GM12878 (cell line): Measurements from ENCODE around the gene PPARA. TPM values are rescaled to one million over a fixed set of nuclear protein-coding genes. Genes with fewer than 3 reads are reported as not detected.

Source experiments
- ATAC-seq: fragments of 200-7000 bp; cut with Tn5 transposase; 3 replicates; pipeline ENCODE4 v1.9.1; 2020; ENCODE audit warnings: mild to moderate bottlenecking, moderate library complexity
- BruUV-seq: library from RNA; stranded (reverse); fragments of 400-500 nt; replicated peaks from 2 replicates; lab custom pipeline; 2021; lab: Mats Ljungman, UMichigan
- CTCF ChIA-PET: fragments of 300-600 bp; sonication (Branson Sonifier 250); formaldehyde crosslinking; extraction: SDS; loops from one replicate; lab custom pipeline; 2021; ENCODE audit warnings: inconsistent platforms; lab: Yijun Ruan, JAX
- POLR2A ChIA-PET: fragments of 350-600 bp; formaldehyde crosslinking; extraction: SDS; loops from one replicate; lab custom pipeline; 2021; ENCODE audit warnings: inconsistent platforms; lab: Charles Lee
- RAD21 ChIA-PET: fragments of 300-600 bp; sonication (Branson Sonifier 250); formaldehyde crosslinking; loops from one replicate; lab custom pipeline; 2023; ENCODE audit warnings: antibody characterized with exemption; ENCODE audit not compliant: unreplicated experiment; lab: Charles Lee
- SMC1A ChIA-PET: fragments of 300-600 bp; sonication (Branson Sonifier 250); formaldehyde crosslinking; loops from one replicate; lab custom pipeline; 2023; ENCODE audit not compliant: unreplicated experiment, uncharacterized antibody; lab: Charles Lee
- DNase-seq: peaks from one replicate; pipeline ENCODE4 v3.0.0-alpha.2; 2011; ENCODE audit warnings: low read depth, low spot score
- FAIRE-seq: peaks from 3 replicates; lab custom pipeline; 2011; peaks lifted over from hg19 to GRCh38; lab: Jason Lieb, UNC
- H2AFZ ChIP-seq: 2 replicates; pipeline ENCODE4 v1.6.0; 2011; ENCODE audit warnings: low read depth, low read length, control low read depth; ENCODE audit not compliant: control insufficient read depth
- H3K27ac ChIP-seq: 2 replicates; pipeline ENCODE4 v1.5.1; 2011; ENCODE audit warnings: control low read depth; ENCODE audit not compliant: control insufficient read depth, insufficient read depth
- H3K27me3 ChIP-seq, 2 experiments: replicated peaks in 1 of 2; 2 replicates each; pipeline versions ENCODE4 v1.6.0 to v1.6.1; 2011; ENCODE audit warnings: low read length in 1 of 2; ENCODE audit not compliant: control insufficient read depth in 2 of 2, insufficient read depth in 2 of 2
- H3K36me3 ChIP-seq, 2 experiments: 2 replicates each; pipeline ENCODE4 v1.5.1; 2011; ENCODE audit warnings: low read length in 1 of 2; ENCODE audit not compliant: control insufficient read depth in 2 of 2, insufficient read depth in 2 of 2
- H3K4me1 ChIP-seq: 2 replicates; pipeline ENCODE4 v1.6.1; 2011; ENCODE audit warnings: mild to moderate bottlenecking, low read length, moderate library complexity, mixed read lengths; ENCODE audit not compliant: control insufficient read depth, insufficient read depth
- H3K4me2 ChIP-seq: 2 replicates; pipeline ENCODE4 v1.6.0; 2011; ENCODE audit warnings: control low read depth; ENCODE audit not compliant: control insufficient read depth, insufficient read depth
- H3K4me3 ChIP-seq: fragments of 200-600 bp; sonication (generic); 2 replicates; pipeline ENCODE4 v1.5.1; 2016
- H3K79me2 ChIP-seq: 2 replicates; pipeline ENCODE4 v1.6.0; 2011; ENCODE audit warnings: low read length; ENCODE audit not compliant: control insufficient read depth, insufficient read depth
- H3K9ac ChIP-seq: 2 replicates; pipeline ENCODE4 v1.8.0; 2011; ENCODE audit warnings: low read length, control low read depth, mixed read lengths; ENCODE audit not compliant: control insufficient read depth, insufficient read depth
- H3K9me3 ChIP-seq: replicated peaks from 3 replicates; pipeline ENCODE4 v1.5.1; 2011; ENCODE audit warnings: mild to moderate bottlenecking, low read length; ENCODE audit not compliant: control insufficient read depth, insufficient read depth
- H4K20me1 ChIP-seq: 2 replicates; pipeline ENCODE4 v1.6.0; 2011; ENCODE audit not compliant: control insufficient read depth, insufficient read depth
- DPF2 ChIP-seq: fragments of 450-650 bp; IDR thresholded peaks from 2 replicates; pipeline ENCODE4 v1.6.1; 2017; ENCODE audit warnings: mild to moderate bottlenecking
- ETV6 ChIP-seq, 2 experiments: fragments of 450-650 bp in 1 of 2; IDR thresholded peaks in 1 of 2; conservative IDR thresholded peaks in 1 of 2; 2 replicates each; pipeline ENCODE4 v1.6.1; 2014; ENCODE audit warnings: antibody characterized with exemption in 1 of 2, borderline replicate concordance in 1 of 2, low read depth in 1 of 2, mild to moderate bottlenecking in 1 of 2, moderate library complexity in 1 of 2
- HCFC1 ChIP-seq: fragments of 150-350 bp; IDR thresholded peaks from 2 replicates; pipeline ENCODE4 v1.6.1; 2014; ENCODE audit warnings: low read length
- NRF1 ChIP-seq: conservative IDR thresholded peaks from 2 replicates; pipeline ENCODE4 v1.6.1; 2011; ENCODE audit warnings: mild to moderate bottlenecking, low read depth, low read length, improper control_type of control experiment
- PML ChIP-seq: IDR thresholded peaks from 2 replicates; pipeline ENCODE4 v1.6.1; 2012; ENCODE audit warnings: low read length, inconsistent platforms
- RAD21 ChIP-seq: IDR thresholded peaks from 2 replicates; pipeline ENCODE4 v1.6.1; 2011; ENCODE audit warnings: mild to moderate bottlenecking, low read depth, low read length, moderate library complexity; ENCODE audit not compliant: insufficient read depth
- SUZ12 ChIP-seq: fragments of 200-600 bp; sonication (generic); IDR thresholded peaks from one replicate; pipeline ENCODE4 v1.6.1; 2018; ENCODE audit warnings: antibody characterized with exemption, mild to moderate bottlenecking; ENCODE audit not compliant: unreplicated experiment
- ZZZ3 ChIP-seq: IDR thresholded peaks from 2 replicates; pipeline ENCODE4 v1.6.1; 2011; ENCODE audit warnings: low read depth; ENCODE audit not compliant: control insufficient read depth, insufficient read length
- WGBS: methylation state at CpG from one replicate; pipeline ENCODE4 v1.1.6; 2016; ENCODE audit warnings: low lambda C conversion rate; ENCODE audit not compliant: insufficient replicate concordance, insufficient coverage; ENCODE audit errors: missing lambda C conversion rate; 5-methylcytosine and 5-hydroxymethylcytosine counted together
- in situ Hi-C: fragments of 300-500 bp; cut with MboI; formaldehyde crosslinking; loops from 9 replicates; pipeline ENCODE4 v1.14.3; 2018; ENCODE audit warnings: mixed read lengths
- intact Hi-C: fragments of 100-400 bp; cut with micrococcal nuclease; formaldehyde crosslinking; loops from one replicate; pipeline ENCODE4 v1.14.2; 2022; ENCODE audit not compliant: unreplicated experiment
- polyA plus RNA-seq, 11 experiments: library from polyadenylated mRNA; depleted of rRNA in 4 of 11; unstranded in 6 of 11; stranded (reverse) in 5 of 11; fragments of >200 nt; fragmentation: Nextera tagmentation in 4 of 11; fragmentation: Illumina TruSeq in 1 of 11; extraction: Ambion mirVana in 4 of 11; extraction: Trizol in 1 of 11; gene quantifications; 1 replicate in 1 of 11; 2 replicates in 10 of 11; pipeline versions ENCODE4 v1.2.1 to v1.2.3, GENCODE V29; 2011 to 2016; ENCODE audit warnings: inconsistent platforms in 2 of 11, missing spikeins in 2 of 11, low read depth in 1 of 11
- total RNA-seq, 4 experiments: library from RNA; depleted of rRNA in 3 of 4; stranded (reverse); fragments of >200 nt in 3 of 4; fragmentation: Illumina TruSeq in 1 of 4; extraction: Trizol in 1 of 4; gene quantifications; 2 replicates each; pipeline versions ENCODE4 v1.2.1 to v1.2.3, GENCODE V29; 2013 to 2021
- TF ChIP-seq, protein P1 (sequence below): fragments of 450-650 bp; IDR thresholded peaks from 2 replicates; pipeline ENCODE4 v1.6.1; 2017; ENCODE audit warnings: mild to moderate bottlenecking, moderate library complexity

The PPARA gene
- total and polyA plus RNA-seq, 10 of the 15 experiments (the other 5 are each of a cell fraction or from before 2014, with no cell fraction given): 0.72 to 10.4 (median 4.6) TPM

DNA sequence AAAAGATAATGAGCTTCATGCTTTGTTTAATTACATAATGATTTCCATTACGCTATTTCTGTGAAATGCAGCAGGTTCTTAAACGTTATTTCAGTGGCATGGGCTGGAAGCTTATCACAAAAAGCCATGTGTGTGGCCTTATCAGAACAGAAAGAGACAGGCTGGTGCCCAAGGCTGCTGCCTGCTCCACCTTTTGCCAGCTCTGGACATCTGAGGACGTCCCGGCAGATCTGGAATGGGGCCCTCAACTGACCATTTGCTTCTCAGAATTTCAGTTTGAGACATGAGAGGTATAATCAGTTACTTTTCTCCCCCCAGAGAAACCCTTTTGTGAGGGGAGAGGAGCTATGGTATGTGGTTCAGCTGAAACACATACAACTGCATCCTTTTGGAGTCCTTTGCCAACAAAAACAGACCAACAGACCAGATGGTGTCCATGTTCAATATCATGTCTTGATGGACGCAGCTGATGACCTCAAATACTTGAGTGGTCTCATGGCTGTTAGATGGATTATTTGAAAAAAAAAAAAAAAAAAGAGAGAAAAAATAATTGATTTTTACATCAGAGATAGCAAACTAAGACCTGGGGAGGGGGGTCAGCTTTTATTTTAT is 91.2 kb downstream of the PPARA start:
- FAIRE-seq: no peak
- ATAC-seq: no peak
- Histone ChIP-seq H3K27me3 (no peaks in the 10 kb centered on the region), H3K79me2 (no peaks in the 10 kb centered on the region), H3K4me1 (peaks cover 6% of the 10 kb centered on the region), H3K9me3 (no peaks in the 10 kb centered on the region), H4K20me1 (no peaks in the 10 kb centered on the region), H2AFZ (no peak overlapping the region), H3K4me3 (no peak overlapping the region), H3K4me2 (no peak overlapping the region), H3K27ac (no peak overlapping the region), H3K36me3 (no peaks in the 10 kb centered on the region), H3K9ac (no peak overlapping the region)
- intact Hi-C loops: no loop called here
- CTCF ChIA-PET: interaction anchor here (0.5 kb wide), 1 partner anchor 1115 kb away, joined by 3 read pairs; no protein-coding TSS in a partner anchor
- TF ChIP-seq HCFC1: no peak
- no peak for TF ChIP-seq ZZZ3
- TF ChIP-seq SUZ12: no peak
- TF ChIP-seq DPF2: no peak
- TF ChIP-seq, protein P1, sequence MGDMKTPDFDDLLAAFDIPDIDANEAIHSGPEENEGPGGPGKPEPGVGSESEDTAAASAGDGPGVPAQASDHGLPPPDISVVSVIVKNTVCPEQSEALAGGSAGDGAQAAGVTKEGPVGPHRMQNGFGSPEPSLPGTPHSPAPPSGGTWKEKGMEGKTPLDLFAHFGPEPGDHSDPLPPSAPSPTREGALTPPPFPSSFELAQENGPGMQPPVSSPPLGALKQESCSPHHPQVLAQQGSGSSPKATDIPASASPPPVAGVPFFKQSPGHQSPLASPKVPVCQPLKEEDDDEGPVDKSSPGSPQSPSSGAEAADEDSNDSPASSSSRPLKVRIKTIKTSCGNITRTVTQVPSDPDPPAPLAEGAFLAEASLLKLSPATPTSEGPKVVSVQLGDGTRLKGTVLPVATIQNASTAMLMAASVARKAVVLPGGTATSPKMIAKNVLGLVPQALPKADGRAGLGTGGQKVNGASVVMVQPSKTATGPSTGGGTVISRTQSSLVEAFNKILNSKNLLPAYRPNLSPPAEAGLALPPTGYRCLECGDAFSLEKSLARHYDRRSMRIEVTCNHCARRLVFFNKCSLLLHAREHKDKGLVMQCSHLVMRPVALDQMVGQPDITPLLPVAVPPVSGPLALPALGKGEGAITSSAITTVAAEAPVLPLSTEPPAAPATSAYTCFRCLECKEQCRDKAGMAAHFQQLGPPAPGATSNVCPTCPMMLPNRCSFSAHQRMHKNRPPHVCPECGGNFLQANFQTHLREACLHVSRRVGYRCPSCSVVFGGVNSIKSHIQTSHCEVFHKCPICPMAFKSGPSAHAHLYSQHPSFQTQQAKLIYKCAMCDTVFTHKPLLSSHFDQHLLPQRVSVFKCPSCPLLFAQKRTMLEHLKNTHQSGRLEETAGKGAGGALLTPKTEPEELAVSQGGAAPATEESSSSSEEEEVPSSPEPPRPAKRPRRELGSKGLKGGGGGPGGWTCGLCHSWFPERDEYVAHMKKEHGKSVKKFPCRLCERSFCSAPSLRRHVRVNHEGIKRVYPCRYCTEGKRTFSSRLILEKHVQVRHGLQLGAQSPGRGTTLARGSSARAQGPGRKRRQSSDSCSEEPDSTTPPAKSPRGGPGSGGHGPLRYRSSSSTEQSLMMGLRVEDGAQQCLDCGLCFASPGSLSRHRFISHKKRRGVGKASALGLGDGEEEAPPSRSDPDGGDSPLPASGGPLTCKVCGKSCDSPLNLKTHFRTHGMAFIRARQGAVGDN: no peak
- TF ChIP-seq ETV6 (conservative IDR thresholded peaks at IDR 0.05 in 1 of 2, IDR thresholded peaks at IDR 0.05 in 1 of 2; ENCODE audit: borderline replicate concordance in 1 of 2, low read depth in 1 of 2): no peak
- TF ChIP-seq NRF1: no peak
- no peak for TF ChIP-seq RAD21
- TF ChIP-seq PML: no peak
- RAD21 ChIA-PET: no interaction called here
- in situ Hi-C loops: no loop called here
- DNase-seq: no peak
- SMC1A ChIA-PET: interaction anchor here (0.8 to 1.1 kb wide), 3 partner anchors 11 to 34 kb away, joined by 3 read pairs; no protein-coding TSS in a partner anchor
- 87% methylated on average over 5 of the region's 5 CpGs for WGBS
- POLR2A ChIA-PET: interaction anchor here (0.7 kb wide), 1 partner anchor 66 kb away, joined by 3 read pairs; no protein-coding TSS in a partner anchor
- no TSS peak for BruUV-seq
